ENCODE measurements around the gene OR10A2.
"Not testable (repeated sequence)": the region's sequence is repeated elsewhere in the genome, so short reads cannot be mapped to it uniquely, and the experiment has no call there.

The OR10A2 gene, protein sequence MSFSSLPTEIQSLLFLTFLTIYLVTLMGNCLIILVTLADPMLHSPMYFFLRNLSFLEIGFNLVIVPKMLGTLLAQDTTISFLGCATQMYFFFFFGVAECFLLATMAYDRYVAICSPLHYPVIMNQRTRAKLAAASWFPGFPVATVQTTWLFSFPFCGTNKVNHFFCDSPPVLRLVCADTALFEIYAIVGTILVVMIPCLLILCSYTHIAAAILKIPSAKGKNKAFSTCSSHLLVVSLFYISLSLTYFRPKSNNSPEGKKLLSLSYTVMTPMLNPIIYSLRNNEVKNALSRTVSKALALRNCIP

DNA sequence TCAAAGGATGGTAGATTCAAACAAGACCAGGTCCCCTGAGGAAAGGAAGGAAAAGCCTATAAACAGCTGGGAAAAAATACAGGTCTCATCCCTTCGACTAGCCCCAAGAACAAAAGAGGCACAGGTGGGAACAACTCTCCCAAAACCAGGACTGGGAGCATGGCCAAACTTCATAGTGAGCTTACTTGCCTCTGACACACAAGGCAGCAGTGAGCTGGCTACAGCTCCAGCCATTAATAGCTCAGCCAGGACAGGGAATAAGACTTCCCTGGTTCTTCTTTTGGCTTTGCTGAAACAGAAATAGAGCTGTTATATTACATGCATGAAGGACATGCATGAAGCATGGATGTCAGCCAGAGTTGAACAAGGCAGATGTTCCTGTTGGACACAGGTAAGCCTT is at the start of gene OR10A2:
TSS of gene OR10A2 (plus strand) at position 97 of the 400 bp plus-strand sequence. CDS start 6,698 bp downstream, outside the sequence.
- DNase-seq, result peak; percentile 30

DNA sequence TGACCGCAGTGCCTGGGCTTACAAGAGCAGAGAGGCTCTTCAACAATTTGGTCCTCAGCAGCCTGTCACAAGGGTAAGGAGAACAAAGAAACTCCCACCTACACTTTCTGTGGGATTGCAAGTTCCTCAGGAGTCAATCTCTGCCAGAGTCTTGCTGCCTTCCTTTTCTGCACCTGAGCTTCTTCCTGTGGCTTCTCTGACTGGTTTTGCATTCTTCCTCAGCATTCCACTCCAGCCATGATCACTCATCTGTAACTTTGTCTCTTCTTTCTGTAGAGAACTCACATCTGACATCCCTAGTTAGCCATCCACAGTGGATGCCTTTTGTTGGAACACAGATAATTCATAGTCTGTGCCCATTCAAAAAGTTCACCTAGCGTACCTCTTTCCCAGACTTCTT is 49.2 kb upstream of the OR10A2 start:
- no peak for DNase-seq

- no peak for DNase-seq
Observed at GRCh38 chr11:6817694-6818093, 45.2 kb upstream of the OR10A2 start.

DNA sequence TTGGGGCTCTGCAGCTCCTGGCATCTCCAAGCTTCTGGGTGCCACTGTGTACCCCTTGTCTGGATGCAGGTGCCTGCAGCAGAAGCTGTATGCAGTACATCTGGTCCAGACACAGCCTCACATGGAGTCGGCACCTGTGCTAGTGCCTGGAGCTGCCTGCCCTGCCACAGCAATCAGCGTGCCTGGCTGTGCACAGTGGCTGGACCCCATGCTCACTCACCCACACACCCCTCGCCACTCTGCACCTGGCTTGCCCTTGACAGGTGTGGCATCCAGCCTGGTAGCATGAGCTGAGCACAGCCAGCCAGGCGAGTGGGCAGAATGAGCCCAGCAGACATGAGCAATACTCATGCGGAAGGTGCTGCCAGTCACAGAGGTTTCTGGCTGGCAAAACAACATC is 43.9 kb upstream of the OR10A2 start:
- DNase-seq, result no peak

- no peak for DNase-seq
Observed at GRCh38 chr11:6824136-6824823, 38.6 kb upstream of the OR10A2 start.

GRCh38 chr11:6825231-6825744 is 37.6 kb upstream of the OR10A2 start:
- peak; percentile 65 for DNase-seq

DNA sequence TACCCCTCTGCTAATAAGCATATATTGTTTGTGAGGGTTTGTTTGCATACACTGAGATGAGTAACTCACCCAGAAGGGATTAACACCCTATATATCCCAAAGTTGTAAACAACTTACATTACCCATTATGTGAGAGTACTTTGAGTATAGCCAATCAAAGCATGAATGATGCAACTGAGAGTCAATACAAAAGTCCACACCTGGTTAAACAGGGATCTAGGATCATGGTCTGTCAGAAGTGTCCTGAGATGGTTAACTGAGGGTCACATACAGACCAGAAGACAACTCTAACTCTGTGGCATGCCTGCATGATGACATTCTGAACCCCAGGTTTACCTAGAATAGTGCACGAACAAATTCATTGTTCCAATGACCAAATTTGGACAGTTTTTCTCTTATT is 34.8 kb upstream of the OR10A2 start:
- no peak for DNase-seq

DNA sequence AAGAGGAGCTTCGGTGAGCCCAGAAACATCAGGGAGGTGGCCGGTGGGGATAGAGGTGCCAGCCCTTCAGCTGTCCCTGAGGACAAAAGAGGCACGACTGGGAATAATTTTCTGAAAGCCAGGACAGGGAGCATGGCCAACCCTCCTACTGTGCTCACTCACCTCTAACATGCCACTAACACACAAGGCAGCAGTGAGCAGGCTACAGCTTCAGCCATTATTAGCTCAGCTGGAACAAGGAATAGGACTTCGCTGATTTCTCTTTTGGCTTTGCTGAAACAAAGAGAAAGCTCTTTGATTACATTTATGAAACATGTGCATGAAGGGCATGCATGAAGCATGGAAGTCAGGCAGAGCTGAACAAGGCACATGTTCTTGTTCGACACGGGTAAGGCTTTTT is 29.5 kb upstream of the OR10A2 start:
- DNase-seq, result no peak

DNA sequence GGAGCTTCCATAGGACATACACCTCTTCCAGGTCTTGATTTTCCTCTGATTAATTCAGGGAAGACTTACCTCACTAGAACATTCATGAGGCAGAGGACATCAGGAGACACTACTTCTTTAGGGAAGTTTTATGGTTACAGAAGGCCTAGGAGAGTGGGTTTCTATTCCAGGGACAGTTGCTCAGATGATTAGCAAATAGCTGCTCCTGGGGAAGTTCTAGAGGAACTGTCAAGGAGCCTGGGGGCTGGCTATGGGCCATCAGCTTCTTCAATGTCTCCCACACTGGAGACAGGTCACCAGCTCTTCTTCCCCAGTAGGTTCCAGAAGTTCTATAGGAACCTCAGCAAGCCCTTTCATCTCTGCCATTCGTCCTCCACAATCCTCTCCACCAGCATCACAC is 28.8 kb upstream of the OR10A2 start:
- no peak for DNase-seq

DNA sequence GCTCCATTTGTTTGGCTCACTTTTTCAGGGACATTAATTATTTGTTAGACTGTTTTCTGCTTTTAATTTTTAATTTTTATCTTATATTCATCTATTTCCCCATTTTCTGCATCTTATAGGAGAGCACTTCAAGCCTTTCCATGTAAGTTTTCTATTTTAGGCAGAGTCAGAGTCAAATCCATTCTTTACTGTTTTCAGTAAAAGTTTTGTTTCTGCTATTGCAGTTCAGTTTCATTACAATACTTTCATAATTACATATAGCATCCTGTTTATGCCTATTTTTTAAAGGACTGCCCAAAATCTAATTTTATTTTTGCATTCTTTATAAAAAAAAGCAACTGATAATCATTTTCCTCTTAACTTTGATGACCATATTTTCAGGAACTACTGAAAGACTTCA is 21.2 kb upstream of the OR10A2 start:
- no peak for DNase-seq

DNA sequence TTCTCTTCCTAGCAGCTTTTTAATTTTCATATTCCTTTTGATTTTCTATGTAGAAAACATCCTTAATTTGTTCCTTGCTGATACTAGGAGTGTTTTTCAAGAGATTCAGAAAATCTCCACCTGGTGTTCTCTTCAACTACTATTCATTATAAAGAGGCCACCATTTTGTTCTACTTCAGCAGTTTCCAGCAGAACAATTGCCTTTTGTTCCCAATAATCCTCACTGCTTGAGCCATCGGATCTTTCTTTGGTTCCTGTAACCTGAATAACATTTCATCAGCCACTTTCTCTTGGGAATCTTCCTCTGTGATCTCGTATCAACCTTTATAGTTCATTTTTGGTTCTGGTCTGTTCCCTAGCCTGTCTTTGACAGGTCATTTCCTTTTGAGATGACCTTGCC is 19.2 kb upstream of the OR10A2 start:
- no peak for DNase-seq

- no peak for DNase-seq
Observed at GRCh38 chr11:6844356-6844755, 18.5 kb upstream of the OR10A2 start.

DNA sequence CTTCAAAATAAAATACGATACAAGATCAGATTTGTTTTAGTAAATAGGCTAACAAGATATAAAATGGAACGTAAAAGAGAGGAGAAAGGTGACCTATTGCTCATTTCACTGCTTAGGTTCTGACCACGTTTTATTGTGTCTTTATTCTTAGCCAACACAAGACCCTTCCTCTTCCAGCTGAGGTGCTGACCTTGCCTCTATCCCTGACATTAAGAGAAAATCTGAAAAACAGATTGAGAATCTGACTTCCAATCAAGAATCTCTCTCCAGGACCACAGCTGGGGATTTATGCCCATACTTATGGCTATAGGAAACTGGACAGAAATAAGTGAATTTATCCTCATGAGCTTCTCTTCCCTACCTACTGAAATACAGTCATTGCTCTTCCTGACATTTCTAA is 17.5 kb upstream of the OR10A2 start, which contains the start of gene OR10A5:
TSS of gene OR10A5 (plus strand) at position 301 of the 400 bp plus-strand sequence. CDS start at position 301, 0 bp downstream.
- DNase-seq, result no peak

DNA sequence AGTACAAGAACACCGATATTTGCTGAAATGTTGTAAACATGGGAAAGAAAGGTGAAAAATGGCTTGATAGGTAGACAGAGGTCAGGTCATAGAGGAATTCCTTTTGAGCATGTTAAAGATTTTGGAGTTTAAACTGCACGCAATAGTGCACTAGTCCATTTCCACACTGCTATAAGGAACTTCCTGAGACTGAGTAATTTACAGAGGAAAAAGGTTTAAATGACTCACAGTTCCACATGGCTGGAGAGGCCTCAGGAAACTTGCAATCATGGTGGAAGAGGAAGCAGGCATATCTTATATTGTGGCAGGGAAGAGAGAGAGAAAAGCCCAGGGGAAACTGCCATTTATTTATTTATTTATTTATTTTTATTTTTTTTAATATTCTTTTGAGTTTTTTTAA is 12.3 kb upstream of the OR10A2 start:
- DNase-seq, result no peak

DNA sequence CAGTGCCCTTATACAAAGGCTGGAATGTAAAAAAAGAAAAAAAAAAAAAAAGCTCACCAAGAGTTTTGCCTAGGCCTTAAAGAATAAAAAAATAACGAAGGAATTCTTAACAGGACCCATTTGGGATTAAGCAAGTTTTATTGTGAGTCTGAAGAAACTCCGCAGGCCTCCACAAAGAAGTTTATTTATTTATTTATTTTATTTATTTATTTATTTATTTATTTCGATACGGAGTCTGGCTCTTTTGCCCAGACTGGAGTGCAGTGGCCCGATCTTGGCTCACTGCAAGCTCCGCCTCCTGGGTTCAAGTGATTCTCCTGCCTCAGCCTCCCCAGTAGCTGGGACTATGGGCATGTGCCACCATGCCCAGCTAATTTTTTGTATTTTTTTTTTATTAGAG is 8.1 kb upstream of the OR10A2 start:
- DNase-seq, result not testable (repeated sequence)

DNA sequence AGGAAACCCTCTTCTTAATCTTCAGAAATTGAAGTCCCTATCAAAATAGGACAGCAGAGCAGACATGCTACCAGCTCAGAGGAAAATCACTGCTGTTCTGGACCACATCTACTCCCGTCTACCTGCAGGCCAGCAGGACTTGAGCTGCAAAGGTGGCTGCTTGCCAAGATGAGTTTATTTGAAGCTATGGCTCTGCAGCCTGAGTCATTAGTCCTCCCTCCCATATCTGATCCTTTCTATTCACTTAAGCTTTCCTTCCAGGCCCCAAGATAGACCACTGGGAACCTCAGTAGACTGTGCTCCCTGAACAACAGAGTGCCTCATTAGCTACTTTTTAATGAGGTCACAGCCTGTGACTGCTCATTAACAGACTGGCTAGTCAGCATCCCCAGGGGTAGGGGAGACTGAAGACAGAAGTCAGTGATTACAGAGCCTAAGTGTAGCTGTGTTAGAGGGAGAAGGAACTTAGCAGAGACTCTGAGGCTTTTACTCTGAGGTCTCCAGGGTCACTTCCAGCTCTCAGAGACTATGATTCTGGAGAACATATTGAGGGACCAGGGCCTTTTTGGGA is 6.8 kb upstream of the OR10A2 start:
- DNase-seq, result no peak

DNA sequence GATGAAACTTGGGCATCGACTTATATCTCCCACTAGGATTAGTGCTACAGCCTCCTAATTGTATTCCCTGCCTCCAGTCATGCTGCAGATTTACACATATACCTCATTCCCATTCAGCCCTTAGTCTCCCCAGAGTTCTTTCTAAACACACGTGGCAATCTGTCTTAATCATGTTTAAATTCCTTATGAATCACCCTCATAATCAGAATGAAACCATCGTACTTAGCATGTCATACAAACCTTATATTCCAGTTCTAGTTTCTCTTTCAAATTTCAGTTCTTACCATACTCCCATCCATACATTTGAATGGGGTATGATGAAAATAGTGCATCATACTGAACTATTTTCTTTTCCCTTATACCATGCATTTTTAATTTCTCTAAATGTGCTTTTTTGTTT is 6.0 kb upstream of the OR10A2 start:
- no peak for DNase-seq

DNA sequence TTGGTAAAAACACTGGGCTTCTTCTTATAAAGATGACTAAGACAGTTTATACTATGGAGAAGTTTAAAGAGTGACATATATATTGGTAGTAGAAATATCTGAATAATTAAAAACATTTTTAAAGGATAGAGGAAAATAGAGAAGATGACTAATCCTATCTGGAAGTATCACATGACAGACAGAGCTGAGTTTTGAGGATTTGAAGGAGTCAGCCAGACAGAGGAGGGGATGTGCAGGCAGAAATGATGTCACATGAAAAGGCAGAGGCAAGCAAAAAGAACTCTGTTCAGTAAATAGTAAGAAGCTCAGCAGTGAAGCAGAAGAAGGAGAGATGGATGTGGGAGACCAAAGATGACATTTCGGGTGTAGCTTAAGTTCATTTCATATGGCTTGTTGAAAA is 1.6 kb downstream of the OR10A2 start:
- no peak for DNase-seq

DNA sequence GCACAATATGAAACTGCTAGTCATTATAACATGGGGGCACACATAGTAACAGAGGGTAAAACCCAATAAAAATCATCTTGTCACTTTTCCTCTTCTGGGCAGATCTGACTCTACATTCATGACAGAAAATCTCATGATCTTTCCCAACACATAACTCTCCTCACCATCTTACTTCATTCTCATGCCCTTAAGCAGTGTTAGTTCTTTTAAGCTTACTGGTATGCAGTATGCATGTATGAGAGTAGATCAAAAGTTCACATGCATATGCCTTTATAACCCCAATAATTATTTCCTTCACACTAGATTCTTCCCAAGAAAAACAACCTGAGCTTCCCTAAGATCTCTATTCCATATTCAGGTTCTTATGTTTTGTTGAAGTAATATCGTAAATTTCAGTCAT is 8.4 kb downstream of the OR10A2 start:
- DNase-seq, result no peak

GRCh38 chr11:6875761-6876160 is 12.9 kb downstream of the OR10A2 start:
- DNase-seq, result no peak

DNA sequence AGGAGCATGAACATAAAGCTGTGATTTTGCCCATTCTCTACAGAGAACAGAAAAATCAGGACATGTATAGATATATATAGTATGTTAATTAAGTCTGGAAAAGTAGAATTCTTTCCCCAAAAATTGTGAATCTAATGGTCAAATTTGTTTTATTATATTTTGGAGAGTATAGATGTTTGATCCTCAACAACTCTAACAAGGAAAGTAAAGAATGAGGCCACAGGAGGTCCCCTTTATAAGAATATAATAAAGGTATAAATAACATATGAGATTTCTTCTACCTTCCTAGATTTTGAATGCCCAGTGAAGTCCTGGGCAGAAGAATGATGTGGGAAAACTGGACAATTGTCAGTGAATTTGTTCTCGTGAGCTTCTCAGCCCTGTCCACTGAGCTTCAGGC is 13.5 kb downstream of the OR10A2 start, which contains the start of gene OR10A4:
TSS of gene OR10A4 (plus strand) at position 301 of the 400 bp plus-strand sequence. CDS start at position 324, 23 bp downstream.
- DNase-seq, result no peak

GRCh38 chr11:6876914-6877313 is 14.1 kb downstream of the OR10A2 start:
- no peak for DNase-seq

DNA sequence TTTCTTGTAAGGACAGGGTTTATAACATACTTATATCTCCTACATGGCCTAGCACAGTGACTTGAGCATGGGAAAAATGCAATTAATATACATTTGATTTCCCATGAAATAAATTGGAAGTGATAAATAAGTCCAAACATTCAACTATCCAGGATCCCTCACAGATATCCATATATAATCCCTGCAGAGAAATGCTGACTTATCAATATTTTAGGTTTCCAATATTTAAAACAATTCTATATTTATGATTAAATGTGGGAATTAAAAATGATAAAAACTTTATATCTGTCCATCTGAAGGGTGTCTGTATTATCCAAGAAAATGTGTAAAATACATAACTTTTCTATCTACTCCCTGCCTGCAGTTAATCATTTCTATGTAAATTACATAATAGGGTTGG is 19.9 kb downstream of the OR10A2 start:
- no peak for DNase-seq

GRCh38 chr11:6887711-6888110 is 24.9 kb downstream of the OR10A2 start:
- DNase-seq, result not testable (repeated sequence)

All from right hindlimb (tissue), 1 donor.